Endothelial cell of umbilical vein (primary cell): ENCODE measurements around the gene PSMD14. TPM values are rescaled to one million over a fixed set of nuclear protein-coding genes. Genes with fewer than 3 reads are reported as not detected.

Experiments used
- BruUV-seq: library from RNA; stranded (reverse); fragments of 400-500 nt; replicated peaks from 2 replicates; lab custom pipeline; 2021; lab: Mats Ljungman, UMichigan
- CTCF ChIA-PET: fragments of 300-600, 350-600 bp; sonication (Branson Sonifier 250); formaldehyde crosslinking; loops from one replicate; lab custom pipeline; 2021; ENCODE audit warnings: antibody characterized with exemption, inconsistent platforms; lab: Charles Lee
- POLR2A ChIA-PET: fragments of 300-600, 350-600 bp; sonication (Branson Sonifier 250); formaldehyde crosslinking; loops from one replicate; lab custom pipeline; 2021; ENCODE audit warnings: antibody characterized with exemption, inconsistent platforms; lab: Charles Lee
- DNase-seq: peaks from one replicate; pipeline ENCODE4 v3.0.0-alpha.2; 2011; ENCODE audit warnings: low read depth, low spot score
- FAIRE-seq: peaks from 2 replicates; lab custom pipeline; 2011; peaks lifted over from hg19 to GRCh38; lab: Jason Lieb, UNC
- H2AFZ ChIP-seq: 2 replicates; pipeline ENCODE4 v1.6.0; 2012; ENCODE audit warnings: low read depth, low read length, control low read depth, inconsistent platforms
- H3K27ac ChIP-seq: 2 replicates; pipeline ENCODE4 v1.5.1; 2011; ENCODE audit warnings: low read depth, mild to moderate bottlenecking, control low read depth, low read length, moderate library complexity; ENCODE audit not compliant: insufficient read depth
- H3K27me3 ChIP-seq, 2 experiments: 2 replicates each; pipeline versions ENCODE4 v1.6.0 to v1.6.1; 2011; ENCODE audit warnings: low read length in 2 of 2, mixed read lengths in 1 of 2; ENCODE audit not compliant: control insufficient read depth in 2 of 2, insufficient read depth in 2 of 2
- H3K36me3 ChIP-seq, 2 experiments: 2 replicates in 1 of 2; 3 replicates in 1 of 2; pipeline ENCODE4 v1.5.1; 2011; ENCODE audit warnings: low read length in 2 of 2, mild to moderate bottlenecking in 1 of 2, moderate library complexity in 1 of 2; ENCODE audit not compliant: control insufficient read depth in 2 of 2, insufficient read depth in 2 of 2; ENCODE audit errors: extremely low read depth in 1 of 2
- H3K4me1 ChIP-seq: 3 replicates; pipeline ENCODE4 v1.5.1; 2011; ENCODE audit warnings: mild to moderate bottlenecking, low read length; ENCODE audit not compliant: control insufficient read depth, insufficient read depth; ENCODE audit errors: extremely low read depth
- H3K4me2 ChIP-seq: 2 replicates; pipeline ENCODE4 v1.6.1; 2011; ENCODE audit warnings: low read length, control low read depth, mixed read lengths; ENCODE audit not compliant: insufficient read depth
- H3K4me3 ChIP-seq, 3 experiments: fragments of 200-600 bp in 1 of 3; sonication (generic), shearing (Covaris generic) in 1 of 3; replicated peaks in 1 of 3; 2 replicates each; pipeline ENCODE4 v1.5.1; 2011 to 2016; ENCODE audit warnings: control low read depth in 3 of 3, low read length in 3 of 3, mild to moderate bottlenecking in 2 of 3, inconsistent platforms in 1 of 3, low read depth in 1 of 3, moderate library complexity in 1 of 3; ENCODE audit not compliant: insufficient read depth in 1 of 3
- H3K79me2 ChIP-seq: 2 replicates; pipeline ENCODE4 v1.6.0; 2012; ENCODE audit warnings: low read length, inconsistent platforms; ENCODE audit not compliant: control insufficient read depth, insufficient read depth
- H3K9ac ChIP-seq: replicated peaks from 2 replicates; pipeline ENCODE3; 2011; ENCODE audit warnings: low read length, control low read depth; ENCODE audit not compliant: insufficient read depth; ENCODE audit errors: extremely low read depth
- H3K9me1 ChIP-seq: replicated peaks from 3 replicates; pipeline ENCODE4 v1.6.0; 2011; ENCODE audit warnings: mild to moderate bottlenecking, low read length; ENCODE audit not compliant: control insufficient read depth, insufficient read depth; ENCODE audit errors: extremely low read depth
- H3K9me3 ChIP-seq: replicated peaks from 2 replicates; pipeline ENCODE4 v1.5.1; 2012; ENCODE audit warnings: low read length, inconsistent platforms; ENCODE audit not compliant: control insufficient read depth, insufficient read depth
- H4K20me1 ChIP-seq: replicated peaks from 2 replicates; pipeline ENCODE3; 2011; ENCODE audit warnings: mild to moderate bottlenecking, low read length; ENCODE audit not compliant: control insufficient read depth, insufficient read depth; ENCODE audit errors: extremely low read depth
- EZH2 ChIP-seq: IDR thresholded peaks from 2 replicates; pipeline ENCODE4 v1.6.1; 2012; ENCODE audit warnings: borderline replicate concordance, low read depth, mild to moderate bottlenecking, moderate library complexity, low read length, inconsistent platforms; ENCODE audit not compliant: severe bottlenecking
- FOS ChIP-seq: IDR thresholded peaks from 2 replicates; pipeline ENCODE4 v1.6.1; 2011; ENCODE audit warnings: mild to moderate bottlenecking, low read length, moderate library complexity, borderline replicate concordance; ENCODE audit not compliant: insufficient read depth
- GATA2 ChIP-seq: IDR thresholded peaks from 2 replicates; pipeline ENCODE4 v1.7.0; 2011; ENCODE audit warnings: low read depth, mild to moderate bottlenecking, moderate library complexity, mixed read lengths, low read length; ENCODE audit not compliant: insufficient read length, insufficient read depth
- JUN ChIP-seq: IDR thresholded peaks from 2 replicates; pipeline ENCODE4 v1.6.1; 2011; ENCODE audit warnings: borderline replicate concordance, low read depth; ENCODE audit not compliant: insufficient read length, insufficient read depth
- MYC ChIP-seq: IDR thresholded peaks from one replicate; pipeline ENCODE4 v1.6.1; 2011; ENCODE audit warnings: mild to moderate bottlenecking, low read depth, low read length
- POLR2A ChIP-seq: IDR thresholded peaks from 2 replicates; pipeline ENCODE4 v1.6.1; 2012; ENCODE audit warnings: low read depth, mild to moderate bottlenecking, control low read depth, low read length
- POLR2AphosphoS5 ChIP-seq: IDR thresholded peaks from 2 replicates; pipeline ENCODE4 v1.6.1; 2012; ENCODE audit warnings: low read depth, mild to moderate bottlenecking, control low read depth, low read length, moderate library complexity; ENCODE audit not compliant: insufficient read depth
- dilution Hi-C: fragments of 300-500 bp; cut with MboI; formaldehyde crosslinking; loops from one replicate; pipeline ENCODE4 v1.15.0; 2019; ENCODE audit warnings: low sequenced_read_pairs; ENCODE audit not compliant: extremely low pct_ligation_motif_present
- intact Hi-C: fragments of 100-400 bp; cut with micrococcal nuclease; formaldehyde crosslinking; loops from one replicate; pipeline ENCODE4 v1.10.0; 2022
- polyA plus RNA-seq, 4 experiments: library from polyadenylated mRNA; depleted of rRNA in 3 of 4; stranded (reverse) in 3 of 4; unstranded in 1 of 4; fragments of >200 nt; gene quantifications; 2 replicates each; pipeline versions ENCODE4 v1.2.1 to v1.2.3, GENCODE V29; 2011 to 2012; ENCODE audit warnings: missing spikeins in 1 of 4
- total RNA-seq: library from RNA; stranded (reverse); gene quantifications from 2 replicates; pipeline ENCODE4 v1.2.3, GENCODE V29; 2021
- TF ChIP-seq, protein P1 (sequence below), 2 donors: IDR thresholded peaks; 1 replicate in 1 of 2; 2 replicates in 1 of 2; pipeline ENCODE4 v1.5.1; 2011; ENCODE audit warnings: low read length in 2 of 2, mild to moderate bottlenecking in 2 of 2, moderate library complexity in 2 of 2, control low read depth in 1 of 2, inconsistent platforms in 1 of 2, low read depth in 1 of 2; ENCODE audit not compliant: insufficient read depth in 1 of 2; ENCODE audit errors: extremely low read depth in 1 of 2
- TF ChIP-seq, protein P2 (sequence below): IDR thresholded peaks from 2 replicates; pipeline ENCODE4 v1.6.1; 2011; ENCODE audit not compliant: insufficient read depth, insufficient read length

Gene PSMD14
- total and polyA plus RNA-seq, 2 donors (not counting 3 experiments of a cell fraction or from before 2014, with no cell fraction given) = 47.6 to 85.4 TPM

DNA sequence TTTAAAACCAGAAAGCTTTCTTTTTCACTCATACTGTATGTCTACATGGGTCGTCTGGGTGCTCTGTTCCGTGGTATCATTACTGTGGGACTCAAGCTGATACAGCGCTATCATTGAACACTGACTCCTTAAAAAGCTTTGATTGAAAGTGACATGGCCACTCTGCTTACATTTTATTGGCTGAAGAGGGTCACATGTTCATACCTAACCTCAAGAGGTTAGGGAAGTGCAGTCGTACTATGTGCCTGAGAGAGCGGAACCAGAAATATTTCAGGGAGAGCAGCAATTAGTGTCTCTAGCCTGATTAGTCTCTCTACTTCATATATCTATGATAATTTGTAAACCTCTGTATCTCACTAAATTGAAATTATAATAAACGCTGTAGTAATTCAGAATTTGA lies 43.5 kb downstream of the PSMD14 start:
- no peak overlapping the region for H3K9ac ChIP-seq
- H3K4me1 ChIP-seq = no peaks in the 10 kb centered on the region
- POLR2A ChIA-PET = no interaction called here
- DNase-seq (no peak), FAIRE-seq (no peak)
- peaks cover 93% of the 10 kb centered on the region for H3K79me2 ChIP-seq
- TF ChIP-seq, protein P1, sequence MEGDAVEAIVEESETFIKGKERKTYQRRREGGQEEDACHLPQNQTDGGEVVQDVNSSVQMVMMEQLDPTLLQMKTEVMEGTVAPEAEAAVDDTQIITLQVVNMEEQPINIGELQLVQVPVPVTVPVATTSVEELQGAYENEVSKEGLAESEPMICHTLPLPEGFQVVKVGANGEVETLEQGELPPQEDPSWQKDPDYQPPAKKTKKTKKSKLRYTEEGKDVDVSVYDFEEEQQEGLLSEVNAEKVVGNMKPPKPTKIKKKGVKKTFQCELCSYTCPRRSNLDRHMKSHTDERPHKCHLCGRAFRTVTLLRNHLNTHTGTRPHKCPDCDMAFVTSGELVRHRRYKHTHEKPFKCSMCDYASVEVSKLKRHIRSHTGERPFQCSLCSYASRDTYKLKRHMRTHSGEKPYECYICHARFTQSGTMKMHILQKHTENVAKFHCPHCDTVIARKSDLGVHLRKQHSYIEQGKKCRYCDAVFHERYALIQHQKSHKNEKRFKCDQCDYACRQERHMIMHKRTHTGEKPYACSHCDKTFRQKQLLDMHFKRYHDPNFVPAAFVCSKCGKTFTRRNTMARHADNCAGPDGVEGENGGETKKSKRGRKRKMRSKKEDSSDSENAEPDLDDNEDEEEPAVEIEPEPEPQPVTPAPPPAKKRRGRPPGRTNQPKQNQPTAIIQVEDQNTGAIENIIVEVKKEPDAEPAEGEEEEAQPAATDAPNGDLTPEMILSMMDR (IDR thresholded peaks at IDR 0.05; ENCODE audit: extremely low read depth in 1 of 2, insufficient read depth in 1 of 2, low read depth in 1 of 2, low read length in 2 of 2) = no peak
- dilution Hi-C loops (no loop called here), intact Hi-C loops (no loop called here)
- H2AFZ ChIP-seq = no peak overlapping the region
- H3K9me3 ChIP-seq = no peaks in the 10 kb centered on the region
- no peak overlapping the region for H3K4me2 ChIP-seq
- H3K36me3 ChIP-seq = no peaks in the 10 kb centered on the region
- H4K20me1 ChIP-seq = peaks cover 7% of the 10 kb centered on the region
- H3K27me3 ChIP-seq = no peaks in the 10 kb centered on the region
- H3K27ac ChIP-seq = no peak overlapping the region
- no peak overlapping the region for H3K4me3 ChIP-seq
- CTCF ChIA-PET = interaction anchor here (1.7 kb wide), 1 partner anchor 16 kb away, joined by 3 read pairs; no protein-coding TSS in a partner anchor
- BruUV-seq = no TSS peak
- H3K9me1 ChIP-seq = peaks cover 3% of the 10 kb centered on the region

DNA sequence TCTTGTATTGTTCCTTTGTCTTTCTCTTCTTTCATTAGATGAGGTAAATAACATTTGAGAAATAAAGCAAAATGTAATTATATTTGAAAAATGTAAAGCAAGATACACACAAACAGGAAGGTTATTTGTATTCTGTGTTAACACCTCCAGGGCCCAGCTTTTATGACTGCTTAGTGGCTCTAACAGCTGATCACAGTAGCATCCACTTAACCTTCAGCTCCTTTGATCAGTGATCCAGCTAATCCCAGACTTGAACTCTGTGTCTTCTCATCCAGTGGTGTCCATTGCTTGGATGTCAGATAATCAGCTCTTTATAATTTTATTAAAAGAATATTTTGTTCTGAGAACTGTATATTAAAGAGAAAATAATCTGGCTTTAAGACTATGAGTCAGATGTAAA lies 44.5 kb downstream of the PSMD14 start:
- Histone ChIP-seq H3K79me2 (peaks cover 93% of the 10 kb centered on the region), H3K4me1 (no peaks in the 10 kb centered on the region), H3K9me1 (peaks cover 3% of the 10 kb centered on the region), H3K9ac (no peak overlapping the region), H2AFZ (no peak overlapping the region), H3K4me2 (no peak overlapping the region), H3K4me3 (no peak overlapping the region), H3K27me3 (no peaks in the 10 kb centered on the region), H3K27ac (no peak overlapping the region), H3K36me3 (no peaks in the 10 kb centered on the region), H4K20me1 (peaks cover 6% of the 10 kb centered on the region), H3K9me3 (no peaks in the 10 kb centered on the region)
- FAIRE-seq (no peak), DNase-seq (no peak)
- BruUV-seq = no TSS peak
- CTCF ChIA-PET = interaction anchor here (1.7 kb wide), 1 partner anchor 17 kb away, joined by 3 read pairs; no protein-coding TSS in a partner anchor
- TF ChIP-seq FOS = no peak
- TF ChIP-seq POLR2AphosphoS5 = no peak
- TF ChIP-seq JUN = no peak
- TF ChIP-seq POLR2A = no peak
- TF ChIP-seq GATA2 = no peak
- no peak for TF ChIP-seq EZH2
- TF ChIP-seq, protein P1 (IDR thresholded peaks at IDR 0.05; ENCODE audit: extremely low read depth in 1 of 2, insufficient read depth in 1 of 2, low read depth in 1 of 2, low read length in 2 of 2) = no peak
- TF ChIP-seq, protein P2, sequence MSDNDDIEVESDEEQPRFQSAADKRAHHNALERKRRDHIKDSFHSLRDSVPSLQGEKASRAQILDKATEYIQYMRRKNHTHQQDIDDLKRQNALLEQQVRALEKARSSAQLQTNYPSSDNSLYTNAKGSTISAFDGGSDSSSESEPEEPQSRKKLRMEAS = no peak
- no peak for TF ChIP-seq MYC
- intact Hi-C loops (no loop called here), dilution Hi-C loops (no loop called here)
- POLR2A ChIA-PET = no interaction called here
